ENCODE data around the gene NOL6. TPM values are rescaled to one million over a fixed set of nuclear protein-coding genes. Genes with fewer than 3 reads are reported as not detected.
A peak's percentile ranks its signal among the peaks of the same experiment; 100 is the strongest.

The NOL6 gene
- total and polyA plus RNA-seq, 2 of the 13 experiments (the other 11 are each of a cell fraction or from before 2014, with no cell fraction given) = 17.0 to 30.2 TPM

DNA sequence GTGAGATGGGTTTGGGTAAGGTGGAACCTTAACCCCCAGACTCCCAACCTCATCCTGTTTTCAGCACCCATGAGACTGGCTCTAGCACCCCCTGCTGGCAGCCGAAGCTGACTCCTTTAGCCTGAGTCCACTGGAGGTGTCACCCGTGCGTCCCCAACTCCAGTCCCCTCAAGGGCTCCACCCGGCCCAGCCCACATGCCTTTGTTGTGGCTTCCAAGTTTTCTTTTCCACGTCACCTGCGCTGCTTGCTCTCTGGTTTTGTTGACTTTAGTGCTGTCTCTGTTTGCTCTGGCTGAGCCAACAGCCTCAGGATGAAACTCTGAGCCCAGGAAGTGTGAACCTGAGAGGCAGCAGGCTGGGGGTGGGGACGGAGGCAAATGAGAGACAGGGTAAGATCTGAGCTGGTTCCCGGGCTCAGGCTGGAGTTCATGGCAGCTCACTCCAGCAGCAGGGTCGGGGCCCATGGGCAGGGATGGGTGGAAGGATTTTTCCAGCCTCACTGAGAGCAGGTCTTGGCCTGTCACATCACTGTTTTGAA is 58.2 kb downstream of the NOL6 start (continued):
- TF ChIP-seq THAP9 (CRISPR knock-in tag; IDR thresholded peaks at IDR 0.05; ENCODE audit: borderline replicate concordance) (peak; percentile 77; the same call in 1 of the 2 replicates), ZNF205 (CRISPR knock-in tag; IDR thresholded peaks at IDR 0.05) (peak; percentile 95), HIVEP1 (CRISPR knock-in tag; IDR thresholded peaks at IDR 0.05) (peak; percentile 87; the same call in 1 of the 2 replicates), HOXA3 (CRISPR knock-in tag; IDR thresholded peaks at IDR 0.05) (peak; percentile 95), HNRNPL (IDR thresholded peaks at IDR 0.05; ENCODE audit: low read depth, low read length) (0 out of 2 replicates have a peak, but pooled peaks have one; percentile 49), CENPX (CRISPR knock-in tag; IDR thresholded peaks at IDR 0.05) (no peak), MXI1 (IDR thresholded peaks at IDR 0.05; ENCODE audit: borderline replicate concordance, low read depth, low read length) (peak; percentile 85; the same call in 2 of the 3 replicates), DNMT1 (CRISPR knock-in tag; IDR thresholded peaks at IDR 0.05) (no peak; the same call in 1 of the 2 replicates), ZNF34 (CRISPR knock-in tag; IDR thresholded peaks at IDR 0.05; ENCODE audit: borderline replicate concordance) (peak; percentile 94), ZNF251 (CRISPR knock-in tag; IDR thresholded peaks at IDR 0.05) (no peak)
- TF ChIP-seq, protein P1, sequence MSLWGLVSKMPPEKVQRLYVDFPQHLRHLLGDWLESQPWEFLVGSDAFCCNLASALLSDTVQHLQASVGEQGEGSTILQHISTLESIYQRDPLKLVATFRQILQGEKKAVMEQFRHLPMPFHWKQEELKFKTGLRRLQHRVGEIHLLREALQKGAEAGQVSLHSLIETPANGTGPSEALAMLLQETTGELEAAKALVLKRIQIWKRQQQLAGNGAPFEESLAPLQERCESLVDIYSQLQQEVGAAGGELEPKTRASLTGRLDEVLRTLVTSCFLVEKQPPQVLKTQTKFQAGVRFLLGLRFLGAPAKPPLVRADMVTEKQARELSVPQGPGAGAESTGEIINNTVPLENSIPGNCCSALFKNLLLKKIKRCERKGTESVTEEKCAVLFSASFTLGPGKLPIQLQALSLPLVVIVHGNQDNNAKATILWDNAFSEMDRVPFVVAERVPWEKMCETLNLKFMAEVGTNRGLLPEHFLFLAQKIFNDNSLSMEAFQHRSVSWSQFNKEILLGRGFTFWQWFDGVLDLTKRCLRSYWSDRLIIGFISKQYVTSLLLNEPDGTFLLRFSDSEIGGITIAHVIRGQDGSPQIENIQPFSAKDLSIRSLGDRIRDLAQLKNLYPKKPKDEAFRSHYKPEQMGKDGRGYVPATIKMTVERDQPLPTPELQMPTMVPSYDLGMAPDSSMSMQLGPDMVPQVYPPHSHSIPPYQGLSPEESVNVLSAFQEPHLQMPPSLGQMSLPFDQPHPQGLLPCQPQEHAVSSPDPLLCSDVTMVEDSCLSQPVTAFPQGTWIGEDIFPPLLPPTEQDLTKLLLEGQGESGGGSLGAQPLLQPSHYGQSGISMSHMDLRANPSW (CRISPR knock-in tag; IDR thresholded peaks at IDR 0.05; ENCODE audit: borderline replicate concordance) = peak; percentile 77; the same call in 1 of the 2 replicates
- TF ChIP-seq, protein P2, sequence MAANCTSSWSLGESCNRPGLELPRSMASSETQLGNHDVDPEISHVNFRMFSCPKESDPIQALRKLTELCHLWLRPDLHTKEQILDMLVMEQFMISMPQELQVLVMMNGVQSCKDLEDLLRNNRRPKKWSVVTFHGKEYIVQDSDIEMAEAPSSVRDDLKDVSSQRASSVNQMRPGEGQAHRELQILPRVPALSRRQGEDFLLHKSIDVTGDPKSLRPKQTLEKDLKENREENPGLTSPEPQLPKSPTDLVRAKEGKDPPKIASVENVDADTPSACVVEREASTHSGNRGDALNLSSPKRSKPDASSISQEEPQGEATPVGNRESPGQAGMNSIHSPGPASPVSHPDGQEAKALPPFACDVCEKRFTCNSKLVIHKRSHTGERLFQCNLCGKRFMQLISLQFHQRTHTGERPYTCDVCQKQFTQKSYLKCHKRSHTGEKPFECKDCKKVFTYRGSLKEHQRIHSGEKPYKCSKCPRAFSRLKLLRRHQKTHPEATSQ (CRISPR knock-in tag; IDR thresholded peaks at IDR 0.05; ENCODE audit: borderline replicate concordance) = peak; percentile 47; the same call in 1 of the 2 replicates
- TF ChIP-seq, protein P3, sequence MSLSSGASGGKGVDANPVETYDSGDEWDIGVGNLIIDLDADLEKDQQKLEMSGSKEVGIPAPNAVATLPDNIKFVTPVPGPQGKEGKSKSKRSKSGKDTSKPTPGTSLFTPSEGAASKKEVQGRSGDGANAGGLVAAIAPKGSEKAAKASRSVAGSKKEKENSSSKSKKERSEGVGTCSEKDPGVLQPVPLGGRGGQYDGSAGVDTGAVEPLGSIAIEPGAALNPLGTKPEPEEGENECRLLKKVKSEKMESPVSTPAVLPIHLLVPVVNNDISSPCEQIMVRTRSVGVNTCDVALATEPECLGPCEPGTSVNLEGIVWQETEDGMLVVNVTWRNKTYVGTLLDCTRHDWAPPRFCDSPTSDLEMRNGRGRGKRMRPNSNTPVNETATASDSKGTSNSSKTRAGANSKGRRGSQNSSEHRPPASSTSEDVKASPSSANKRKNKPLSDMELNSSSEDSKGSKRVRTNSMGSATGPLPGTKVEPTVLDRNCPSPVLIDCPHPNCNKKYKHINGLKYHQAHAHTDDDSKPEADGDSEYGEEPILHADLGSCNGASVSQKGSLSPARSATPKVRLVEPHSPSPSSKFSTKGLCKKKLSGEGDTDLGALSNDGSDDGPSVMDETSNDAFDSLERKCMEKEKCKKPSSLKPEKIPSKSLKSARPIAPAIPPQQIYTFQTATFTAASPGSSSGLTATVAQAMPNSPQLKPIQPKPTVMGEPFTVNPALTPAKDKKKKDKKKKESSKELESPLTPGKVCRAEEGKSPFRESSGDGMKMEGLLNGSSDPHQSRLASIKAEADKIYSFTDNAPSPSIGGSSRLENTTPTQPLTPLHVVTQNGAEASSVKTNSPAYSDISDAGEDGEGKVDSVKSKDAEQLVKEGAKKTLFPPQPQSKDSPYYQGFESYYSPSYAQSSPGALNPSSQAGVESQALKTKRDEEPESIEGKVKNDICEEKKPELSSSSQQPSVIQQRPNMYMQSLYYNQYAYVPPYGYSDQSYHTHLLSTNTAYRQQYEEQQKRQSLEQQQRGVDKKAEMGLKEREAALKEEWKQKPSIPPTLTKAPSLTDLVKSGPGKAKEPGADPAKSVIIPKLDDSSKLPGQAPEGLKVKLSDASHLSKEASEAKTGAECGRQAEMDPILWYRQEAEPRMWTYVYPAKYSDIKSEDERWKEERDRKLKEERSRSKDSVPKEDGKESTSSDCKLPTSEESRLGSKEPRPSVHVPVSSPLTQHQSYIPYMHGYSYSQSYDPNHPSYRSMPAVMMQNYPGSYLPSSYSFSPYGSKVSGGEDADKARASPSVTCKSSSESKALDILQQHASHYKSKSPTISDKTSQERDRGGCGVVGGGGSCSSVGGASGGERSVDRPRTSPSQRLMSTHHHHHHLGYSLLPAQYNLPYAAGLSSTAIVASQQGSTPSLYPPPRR (CRISPR knock-in tag; IDR thresholded peaks at IDR 0.05; ENCODE audit: borderline replicate concordance) = peak; percentile 100
- TF ChIP-seq, protein P4, sequence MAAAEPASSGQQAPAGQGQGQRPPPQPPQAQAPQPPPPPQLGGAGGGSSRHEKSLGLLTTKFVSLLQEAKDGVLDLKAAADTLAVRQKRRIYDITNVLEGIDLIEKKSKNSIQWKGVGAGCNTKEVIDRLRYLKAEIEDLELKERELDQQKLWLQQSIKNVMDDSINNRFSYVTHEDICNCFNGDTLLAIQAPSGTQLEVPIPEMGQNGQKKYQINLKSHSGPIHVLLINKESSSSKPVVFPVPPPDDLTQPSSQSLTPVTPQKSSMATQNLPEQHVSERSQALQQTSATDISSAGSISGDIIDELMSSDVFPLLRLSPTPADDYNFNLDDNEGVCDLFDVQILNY (CRISPR knock-in tag; conservative IDR thresholded peaks at IDR 0.05) = no peak

All from HepG2 (cell line).